Neuron (in vitro differentiated cells): ENCODE results near the gene ITPR1.

Source experiments
- H2AFZ ChIP-seq: one replicate; pipeline ENCODE4 v1.6.1; 2013; ENCODE audit warnings: low read depth, mild to moderate bottlenecking, inconsistent platforms, low read length, moderate library complexity
- H3K27me3 ChIP-seq: one replicate; pipeline ENCODE4 v1.6.1; 2013; ENCODE audit warnings: low read length; ENCODE audit not compliant: insufficient read depth
- H3K36me3 ChIP-seq: one replicate; pipeline ENCODE4 v1.6.1; 2013; ENCODE audit warnings: low read length; ENCODE audit not compliant: insufficient read depth
- H3K4me1 ChIP-seq: one replicate; pipeline ENCODE4 v1.6.1; 2013; ENCODE audit warnings: low read length; ENCODE audit not compliant: insufficient read depth
- H3K4me3 ChIP-seq: 2 replicates; pipeline ENCODE4 v1.5.1; 2013; ENCODE audit warnings: mild to moderate bottlenecking, low read length, moderate library complexity
- H3K9me3 ChIP-seq: one replicate; pipeline ENCODE4 v1.6.1; 2013; ENCODE audit warnings: low read length

Gene ITPR1

GRCh38 chr3:4839278-4839677, 346.1 kb downstream of the ITPR1 start:
- no peaks in the 10 kb centered on the region for H3K9me3 ChIP-seq
- H3K36me3 ChIP-seq, result no peaks in the 10 kb centered on the region
- no peak overlapping the region for H2AFZ ChIP-seq
- H3K27me3 ChIP-seq, result no peaks in the 10 kb centered on the region
- no peak overlapping the region for H3K4me3 ChIP-seq
- no peaks in the 10 kb centered on the region for H3K4me1 ChIP-seq

- no peaks in the 10 kb centered on the region for H3K4me1 ChIP-seq
- no peaks in the 10 kb centered on the region for H3K36me3 ChIP-seq
- H3K9me3 ChIP-seq, result no peaks in the 10 kb centered on the region
- H3K27me3 ChIP-seq, result no peaks in the 10 kb centered on the region
- H3K4me3 ChIP-seq, result no peak overlapping the region
- H2AFZ ChIP-seq, result no peak overlapping the region
Measured at GRCh38 chr3:4841225-4841624, 348.1 kb downstream of the ITPR1 start.

- Histone ChIP-seq H3K9me3 (no peaks in the 10 kb centered on the region), H3K4me1 (no peaks in the 10 kb centered on the region), H3K27me3 (no peaks in the 10 kb centered on the region), H3K4me3 (no peak overlapping the region), H3K36me3 (no peaks in the 10 kb centered on the region), H2AFZ (no peak overlapping the region)
Measured at GRCh38 chr3:4841776-4842440, 348.8 kb downstream of the ITPR1 start.

- H3K27me3 ChIP-seq, result no peaks in the 10 kb centered on the region
- no peaks in the 10 kb centered on the region for H3K36me3 ChIP-seq
- no peak overlapping the region for H2AFZ ChIP-seq
- no peaks in the 10 kb centered on the region for H3K4me1 ChIP-seq
- H3K9me3 ChIP-seq, result no peaks in the 10 kb centered on the region
- no peak overlapping the region for H3K4me3 ChIP-seq
Measured at GRCh38 chr3:4843619-4844018, 350.5 kb downstream of the ITPR1 start.

GRCh38 chr3:4845882-4846281, 352.7 kb downstream of the ITPR1 start:
- Histone ChIP-seq H3K4me1 (no peaks in the 10 kb centered on the region), H3K27me3 (no peaks in the 10 kb centered on the region), H3K36me3 (no peaks in the 10 kb centered on the region), H3K9me3 (no peaks in the 10 kb centered on the region), H3K4me3 (no peak overlapping the region), H2AFZ (no peak overlapping the region)

- Histone ChIP-seq H3K4me1 (no peaks in the 10 kb centered on the region), H3K4me3 (no peak overlapping the region), H2AFZ (no peak overlapping the region)
Measured at GRCh38 chr3:4846543-4846942, 353.4 kb downstream of the ITPR1 start.

GRCh38 chr3:4848176-4848825, 355.2 kb downstream of the ITPR1 start:
- no peak overlapping the region for H3K4me3 ChIP-seq
- no peaks in the 10 kb centered on the region for H3K9me3 ChIP-seq
- no peaks in the 10 kb centered on the region for H3K27me3 ChIP-seq
- H3K4me1 ChIP-seq, result no peaks in the 10 kb centered on the region
- H3K36me3 ChIP-seq, result no peaks in the 10 kb centered on the region
- no peak overlapping the region for H2AFZ ChIP-seq

More at GRCh38 chr3:4846543-4846942, 353.4 kb downstream of the ITPR1 start:
- Histone ChIP-seq H3K36me3 (no peaks in the 10 kb centered on the region), H3K9me3 (no peaks in the 10 kb centered on the region), H3K27me3 (no peaks in the 10 kb centered on the region)

- H2AFZ ChIP-seq, result no peak overlapping the region
- H3K9me3 ChIP-seq, result no peaks in the 10 kb centered on the region
- no peak overlapping the region for H3K4me3 ChIP-seq
- H3K4me1 ChIP-seq, result no peaks in the 10 kb centered on the region
- H3K27me3 ChIP-seq, result no peaks in the 10 kb centered on the region
- H3K36me3 ChIP-seq, result no peaks in the 10 kb centered on the region
Measured at GRCh38 chr3:4849136-4849535, 356.0 kb downstream of the ITPR1 start.

GRCh38 chr3:4849739-4850138, 356.6 kb downstream of the ITPR1 start:
- H3K4me1 ChIP-seq, result no peaks in the 10 kb centered on the region
- H2AFZ ChIP-seq, result no peak overlapping the region
- H3K36me3 ChIP-seq, result no peaks in the 10 kb centered on the region
- no peaks in the 10 kb centered on the region for H3K27me3 ChIP-seq
- H3K4me3 ChIP-seq, result no peak overlapping the region
- H3K9me3 ChIP-seq, result no peaks in the 10 kb centered on the region

- no peaks in the 10 kb centered on the region for H3K4me1 ChIP-seq
- H3K27me3 ChIP-seq, result no peaks in the 10 kb centered on the region
- H3K9me3 ChIP-seq, result no peaks in the 10 kb centered on the region
- no peak overlapping the region for H2AFZ ChIP-seq
- no peaks in the 10 kb centered on the region for H3K36me3 ChIP-seq
- H3K4me3 ChIP-seq, result no peak overlapping the region
Measured at GRCh38 chr3:4850211-4850927, 357.2 kb downstream of the ITPR1 start.

GRCh38 chr3:4850928-4851265, 357.7 kb downstream of the ITPR1 start:
- H3K36me3 ChIP-seq, result no peaks in the 10 kb centered on the region
- H3K27me3 ChIP-seq, result no peaks in the 10 kb centered on the region
- no peaks in the 10 kb centered on the region for H3K4me1 ChIP-seq
- no peak overlapping the region for H3K4me3 ChIP-seq
- no peak overlapping the region for H2AFZ ChIP-seq
- H3K9me3 ChIP-seq, result no peaks in the 10 kb centered on the region

- Histone ChIP-seq H2AFZ (no peak overlapping the region), H3K9me3 (no peaks in the 10 kb centered on the region), H3K4me3 (no peak overlapping the region), H3K27me3 (no peaks in the 10 kb centered on the region), H3K4me1 (no peaks in the 10 kb centered on the region), H3K36me3 (no peaks in the 10 kb centered on the region)
Measured at GRCh38 chr3:4852780-4853748, 359.9 kb downstream of the ITPR1 start.

GRCh38 chr3:4853749-4854140, 360.6 kb downstream of the ITPR1 start:
- Histone ChIP-seq H3K36me3 (no peaks in the 10 kb centered on the region), H3K27me3 (no peaks in the 10 kb centered on the region), H2AFZ (no peak overlapping the region), H3K4me3 (no peak overlapping the region), H3K9me3 (no peaks in the 10 kb centered on the region), H3K4me1 (no peaks in the 10 kb centered on the region)
